ENCODE data around the gene ASB18. TPM values are rescaled to one million over a fixed set of nuclear protein-coding genes. Genes with fewer than 3 reads are reported as not detected.

The ASB18 gene
- total RNA-seq, 1 experiment from 2014 or later: not detected

DNA sequence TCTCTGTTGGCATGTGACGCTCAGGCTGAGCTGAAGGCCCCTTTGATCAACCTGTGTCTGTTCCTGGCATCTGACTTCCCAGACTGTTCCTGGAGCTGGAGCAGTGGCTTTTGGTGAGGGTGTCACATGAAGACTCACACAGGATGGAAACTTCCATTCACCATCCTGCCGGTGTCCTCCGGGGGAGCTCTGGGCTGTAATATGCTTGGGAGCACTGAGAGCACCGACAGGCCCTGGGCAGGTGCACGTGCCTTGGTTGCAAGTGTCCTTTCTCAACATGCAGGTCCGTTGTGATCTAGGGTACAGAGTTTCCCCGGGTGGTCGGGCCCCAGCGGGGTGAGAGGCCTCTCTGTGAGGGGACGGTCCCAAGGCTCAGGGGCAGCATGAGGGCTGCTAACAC, 71.2 kb downstream of the ASB18 start:
- Mint-ChIP-seq H3K4me1 (peaks cover 8% of the 10 kb centered on the region; the same call in 1 of the 2 replicates), H3K27ac (no peak overlapping the region; the same call in 1 of the 2 replicates), H3K9me3 (no peaks in the 10 kb centered on the region), H3K4me3 (no peak overlapping the region), H3K27me3 (ENCODE audit: low read depth) (no peaks in the 10 kb centered on the region), H3K36me3 (no peaks in the 10 kb centered on the region)
- peak; percentile 83 for ATAC-seq
- TF ChIP-seq, protein P1, sequence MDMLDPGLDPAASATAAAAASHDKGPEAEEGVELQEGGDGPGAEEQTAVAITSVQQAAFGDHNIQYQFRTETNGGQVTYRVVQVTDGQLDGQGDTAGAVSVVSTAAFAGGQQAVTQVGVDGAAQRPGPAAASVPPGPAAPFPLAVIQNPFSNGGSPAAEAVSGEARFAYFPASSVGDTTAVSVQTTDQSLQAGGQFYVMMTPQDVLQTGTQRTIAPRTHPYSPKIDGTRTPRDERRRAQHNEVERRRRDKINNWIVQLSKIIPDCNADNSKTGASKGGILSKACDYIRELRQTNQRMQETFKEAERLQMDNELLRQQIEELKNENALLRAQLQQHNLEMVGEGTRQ (CRISPR knock-in tag; IDR thresholded peaks at IDR 0.05): peak; percentile 38; the same call in 1 of the 2 replicates
- TF ChIP-seq MLX (CRISPR knock-in tag; IDR thresholded peaks at IDR 0.05): no peak
- POLR2A ChIA-PET: no interaction called here
- DNase-seq (ENCODE audit: low spot score): no peak
- CTCF ChIA-PET: interaction anchor here (0.6 to 2.1 kb wide), 9 partner anchors 12 to 414 kb away, joined by 3 to 13 read pairs (median 3); no protein-coding TSS in a partner anchor

DNA sequence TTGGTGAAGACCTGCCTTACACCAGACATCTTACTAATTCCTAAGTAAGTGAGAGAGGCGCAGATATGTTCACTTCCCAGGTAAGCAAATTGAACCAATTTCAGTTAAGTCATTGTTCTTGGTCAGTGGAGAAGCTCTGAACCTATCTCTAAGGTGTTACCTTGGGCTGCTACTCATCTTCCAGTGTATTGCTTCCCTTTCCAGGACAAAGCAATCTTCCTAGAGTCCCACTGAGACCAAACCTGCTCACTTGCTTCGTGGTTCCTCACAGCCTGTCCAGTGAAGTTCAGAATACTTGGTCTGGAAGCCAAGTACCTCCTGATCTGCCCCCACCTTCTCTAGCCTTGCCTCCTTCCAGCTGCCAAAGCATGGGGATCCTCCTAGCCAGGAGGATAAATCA, 73.5 kb downstream of the ASB18 start:
- peaks cover 8% of the 10 kb centered on the region; the same call in 1 of the 2 replicates for H3K4me1 Mint-ChIP-seq
- H3K4me3 Mint-ChIP-seq: no peak overlapping the region
- no peak for DNase-seq (ENCODE audit: low spot score)
- H3K9me3 Mint-ChIP-seq: peaks cover 9% of the 10 kb centered on the region
- CTCF ChIA-PET: no interaction called here
- TF ChIP-seq CREM (CRISPR knock-in tag; IDR thresholded peaks at IDR 0.05) (no peak), ZNF671 (CRISPR knock-in tag; IDR thresholded peaks at IDR 0.05) (no peak), RELA (CRISPR knock-in tag; IDR thresholded peaks at IDR 0.05; ENCODE audit: borderline replicate concordance) (no peak), FOXJ3 (CRISPR knock-in tag; IDR thresholded peaks at IDR 0.05; ENCODE audit: borderline replicate concordance) (no peak), ZNF232 (CRISPR knock-in tag; IDR thresholded peaks at IDR 0.05) (no peak)
- TF ChIP-seq, protein P2, sequence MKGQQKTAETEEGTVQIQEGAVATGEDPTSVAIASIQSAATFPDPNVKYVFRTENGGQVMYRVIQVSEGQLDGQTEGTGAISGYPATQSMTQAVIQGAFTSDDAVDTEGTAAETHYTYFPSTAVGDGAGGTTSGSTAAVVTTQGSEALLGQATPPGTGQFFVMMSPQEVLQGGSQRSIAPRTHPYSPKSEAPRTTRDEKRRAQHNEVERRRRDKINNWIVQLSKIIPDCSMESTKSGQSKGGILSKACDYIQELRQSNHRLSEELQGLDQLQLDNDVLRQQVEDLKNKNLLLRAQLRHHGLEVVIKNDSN (CRISPR knock-in tag; IDR thresholded peaks at IDR 0.05): no peak
- H3K36me3 Mint-ChIP-seq: peaks cover 1% of the 10 kb centered on the region
- ATAC-seq: no peak
- H3K27me3 Mint-ChIP-seq (ENCODE audit: low read depth): no peaks in the 10 kb centered on the region
- POLR2A ChIA-PET: no interaction called here
- H3K27ac Mint-ChIP-seq: no peak overlapping the region

- ChIA-PET POLR2A (no interaction called here), CTCF (no interaction called here)
- H3K27me3 Mint-ChIP-seq (ENCODE audit: low read depth): peaks cover 15% of the 10 kb centered on the region
- DNase-seq (ENCODE audit: low spot score): no peak
- TF ChIP-seq TEAD1 (CRISPR knock-in tag; IDR thresholded peaks at IDR 0.05): no peak
- no peak for TF ChIP-seq ATF1 (CRISPR knock-in tag; IDR thresholded peaks at IDR 0.05)
- no peak for TF ChIP-seq NFYB (CRISPR knock-in tag; conservative IDR thresholded peaks at IDR 0.05; ENCODE audit: low read depth)
- no peak for TF ChIP-seq NR1H2 (CRISPR knock-in tag; IDR thresholded peaks at IDR 0.05)
- TF ChIP-seq, protein P3, sequence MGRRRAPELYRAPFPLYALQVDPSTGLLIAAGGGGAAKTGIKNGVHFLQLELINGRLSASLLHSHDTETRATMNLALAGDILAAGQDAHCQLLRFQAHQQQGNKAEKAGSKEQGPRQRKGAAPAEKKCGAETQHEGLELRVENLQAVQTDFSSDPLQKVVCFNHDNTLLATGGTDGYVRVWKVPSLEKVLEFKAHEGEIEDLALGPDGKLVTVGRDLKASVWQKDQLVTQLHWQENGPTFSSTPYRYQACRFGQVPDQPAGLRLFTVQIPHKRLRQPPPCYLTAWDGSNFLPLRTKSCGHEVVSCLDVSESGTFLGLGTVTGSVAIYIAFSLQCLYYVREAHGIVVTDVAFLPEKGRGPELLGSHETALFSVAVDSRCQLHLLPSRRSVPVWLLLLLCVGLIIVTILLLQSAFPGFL (CRISPR knock-in tag; IDR thresholded peaks at IDR 0.05; ENCODE audit: borderline replicate concordance): no peak
- no peak for TF ChIP-seq OVOL2 (CRISPR knock-in tag; IDR thresholded peaks at IDR 0.05; ENCODE audit: borderline replicate concordance)
- no peak for TF ChIP-seq TCF7 (CRISPR knock-in tag; IDR thresholded peaks at IDR 0.05; ENCODE audit: low read depth)
- TF ChIP-seq GABPB1 (CRISPR knock-in tag; IDR thresholded peaks at IDR 0.05): no peak
- no peak for TF ChIP-seq ZNF263 (CRISPR knock-in tag; IDR thresholded peaks at IDR 0.05; ENCODE audit: low read depth)
- no peak for TF ChIP-seq FOXJ3 (CRISPR knock-in tag; IDR thresholded peaks at IDR 0.05; ENCODE audit: borderline replicate concordance)
- TF ChIP-seq ZNF317 (CRISPR knock-in tag; IDR thresholded peaks at IDR 0.05; ENCODE audit: borderline replicate concordance, low read depth): no peak
- no peak for TF ChIP-seq EMX1 (CRISPR knock-in tag; IDR thresholded peaks at IDR 0.05)
- no peak for TF ChIP-seq ZNF138 (CRISPR knock-in tag; conservative IDR thresholded peaks at IDR 0.05)
- TF ChIP-seq TEAD4 (CRISPR knock-in tag; IDR thresholded peaks at IDR 0.05): no peak
- no peak for TF ChIP-seq ELF4 (CRISPR knock-in tag; IDR thresholded peaks at IDR 0.05; ENCODE audit: low read depth)
- no peak for ATAC-seq
- H3K36me3 Mint-ChIP-seq: peaks cover 14% of the 10 kb centered on the region
- H3K27ac Mint-ChIP-seq: no peak overlapping the region
- peaks cover 33% of the 10 kb centered on the region for H3K9me3 Mint-ChIP-seq
- peaks cover 11% of the 10 kb centered on the region for H3K4me1 Mint-ChIP-seq
- H3K4me3 Mint-ChIP-seq: no peak overlapping the region
Measured at GRCh38 chr2:236184701-236185100, 79.5 kb downstream of the ASB18 start.

Data from WTC11 (cell line).